ENCODE results near the gene PIEZO1.

DNA sequence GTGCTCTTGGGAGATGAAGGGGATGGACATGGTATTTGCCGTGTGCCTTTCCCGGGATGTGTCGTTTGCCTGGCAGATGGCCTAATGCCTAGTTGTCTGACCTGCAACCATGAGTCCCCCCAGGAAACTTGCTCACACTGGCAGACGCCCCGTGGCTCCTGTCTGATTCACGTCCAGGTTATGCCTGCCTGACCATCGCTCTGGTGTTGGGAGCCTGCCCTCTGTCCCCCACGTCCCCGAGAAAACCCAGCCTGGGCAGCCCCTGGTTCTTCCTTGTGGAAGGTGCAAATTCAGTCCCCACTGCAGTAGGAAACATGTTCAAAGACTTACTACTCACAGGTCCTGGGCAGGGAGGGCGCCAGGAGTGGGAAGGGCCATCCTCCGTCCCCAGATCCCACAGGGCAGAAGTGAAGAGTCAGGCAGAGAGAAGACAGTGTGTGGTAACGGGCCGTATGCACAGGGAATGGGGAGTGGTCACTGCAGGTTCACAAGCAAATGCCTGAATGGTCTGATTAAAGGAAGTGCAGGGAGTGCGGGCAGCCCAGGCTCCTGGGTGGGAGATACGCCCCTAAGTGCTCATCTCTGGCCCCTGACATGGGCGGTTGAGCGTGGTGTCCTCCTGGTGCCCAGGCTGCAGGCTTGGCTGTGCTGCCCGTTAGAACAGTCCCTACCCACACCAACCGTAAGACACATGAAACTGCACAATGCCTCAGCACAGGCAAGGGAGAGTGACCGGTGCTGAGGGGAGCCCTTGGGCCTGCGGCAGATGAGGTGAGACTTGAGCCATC is 94.5 kb downstream of the PIEZO1 start:
- TF ChIP-seq POLR2A (IDR thresholded peaks at IDR 0.05; ENCODE audit: low read depth, low read length) (no peak), EZH2 (IDR thresholded peaks at IDR 0.05; ENCODE audit: borderline replicate concordance, low read depth, low read length, severe bottlenecking) (no peak), POLR2AphosphoS5 (IDR thresholded peaks at IDR 0.05; ENCODE audit: insufficient read depth, low read depth, low read length) (no peak)
